ENCODE measurements around the gene ECT2L.
"Not testable (repeated sequence)": the region's sequence is repeated elsewhere in the genome, so short reads cannot be mapped to it uniquely, and the experiment has no call there.

ECT2L gene

DNA sequence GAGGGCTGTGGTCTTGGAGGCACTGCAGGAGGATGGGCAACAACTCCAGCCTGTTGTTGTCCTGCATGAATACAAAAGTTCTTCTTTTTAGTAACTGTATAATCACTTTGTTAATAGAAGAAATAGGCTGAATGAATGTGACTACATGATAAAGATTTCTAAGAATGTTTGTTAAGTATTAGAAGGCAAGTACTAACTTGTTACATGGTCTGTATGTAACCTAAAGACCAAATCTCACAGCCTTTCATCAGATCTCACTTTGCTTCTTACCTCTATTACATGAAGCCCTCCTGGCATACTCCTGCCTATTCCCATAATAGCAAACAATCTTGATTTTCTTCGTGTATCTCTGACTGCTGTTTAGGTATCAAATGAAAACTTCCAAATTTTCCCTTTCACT lies 118.8 kb downstream of the ECT2L start:
- intact Hi-C loops (cut with DNase I; ENCODE audit: low total_unique reads), result no loop called here

DNA sequence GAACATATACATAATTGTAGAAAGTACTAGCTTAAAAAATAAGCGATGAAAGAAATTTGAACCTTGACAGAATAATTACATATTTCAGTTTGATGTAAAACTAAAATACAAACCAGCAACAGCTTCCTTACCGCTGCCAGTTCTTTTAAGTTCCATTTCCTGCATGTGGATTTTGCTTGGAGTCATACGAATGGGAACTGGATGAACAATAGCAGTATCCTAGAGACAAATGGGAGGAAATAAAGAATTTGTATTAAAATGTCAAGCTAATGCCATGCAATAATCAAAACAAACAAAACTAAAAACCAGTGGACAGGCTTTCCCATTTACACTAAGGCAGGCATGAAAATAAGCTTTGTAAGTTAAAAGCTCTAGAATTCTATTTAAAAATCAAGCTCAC lies 125.0 kb downstream of the ECT2L start:
- TF ChIP-seq, protein P1, sequence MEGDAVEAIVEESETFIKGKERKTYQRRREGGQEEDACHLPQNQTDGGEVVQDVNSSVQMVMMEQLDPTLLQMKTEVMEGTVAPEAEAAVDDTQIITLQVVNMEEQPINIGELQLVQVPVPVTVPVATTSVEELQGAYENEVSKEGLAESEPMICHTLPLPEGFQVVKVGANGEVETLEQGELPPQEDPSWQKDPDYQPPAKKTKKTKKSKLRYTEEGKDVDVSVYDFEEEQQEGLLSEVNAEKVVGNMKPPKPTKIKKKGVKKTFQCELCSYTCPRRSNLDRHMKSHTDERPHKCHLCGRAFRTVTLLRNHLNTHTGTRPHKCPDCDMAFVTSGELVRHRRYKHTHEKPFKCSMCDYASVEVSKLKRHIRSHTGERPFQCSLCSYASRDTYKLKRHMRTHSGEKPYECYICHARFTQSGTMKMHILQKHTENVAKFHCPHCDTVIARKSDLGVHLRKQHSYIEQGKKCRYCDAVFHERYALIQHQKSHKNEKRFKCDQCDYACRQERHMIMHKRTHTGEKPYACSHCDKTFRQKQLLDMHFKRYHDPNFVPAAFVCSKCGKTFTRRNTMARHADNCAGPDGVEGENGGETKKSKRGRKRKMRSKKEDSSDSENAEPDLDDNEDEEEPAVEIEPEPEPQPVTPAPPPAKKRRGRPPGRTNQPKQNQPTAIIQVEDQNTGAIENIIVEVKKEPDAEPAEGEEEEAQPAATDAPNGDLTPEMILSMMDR (IDR thresholded peaks at IDR 0.05), result no peak
- no peaks in the 10 kb centered on the region for H3K9me3 ChIP-seq
- peaks cover 8 to 50% (median 13%) of the 10 kb centered on the region in 3 donors for H3K36me3 ChIP-seq
- no peaks in the 10 kb centered on the region for H3K27me3 ChIP-seq
- H3K4me1 ChIP-seq, result no peaks in the 10 kb centered on the region
- H3K27ac ChIP-seq, result no peak overlapping the region
- DNase-seq, result no peak
- no peak overlapping the region for H3K4me3 ChIP-seq
- intact Hi-C loops (cut with DNase I; ENCODE audit: low total_unique reads), result no loop called here

More for the DNA sequence above, 118.8 kb downstream of the ECT2L start:
- no peaks in the 10 kb centered on the region for H3K4me1 ChIP-seq
- DNase-seq, result no peak
- TF ChIP-seq, protein P1 (IDR thresholded peaks at IDR 0.05), result no peak
- H3K27ac ChIP-seq, result no peak overlapping the region
- H3K9me3 ChIP-seq, result no peaks in the 10 kb centered on the region
- H3K4me3 ChIP-seq, result no peak overlapping the region
- peaks cover 40 to 90% (median 49%) of the 10 kb centered on the region in 3 donors for H3K36me3 ChIP-seq
- H3K27me3 ChIP-seq, result no peaks in the 10 kb centered on the region

- TF ChIP-seq, protein P1 (IDR thresholded peaks at IDR 0.05), result no peak
- no peaks in the 10 kb centered on the region for H3K9me3 ChIP-seq
- DNase-seq, result no peak
- H3K27me3 ChIP-seq, result no peaks in the 10 kb centered on the region
- H3K36me3 ChIP-seq, result peaks cover 14 to 37% (median 17%) of the 10 kb centered on the region in 3 donors
- H3K4me1 ChIP-seq, result no peaks in the 10 kb centered on the region
- no peak overlapping the region for H3K27ac ChIP-seq
- intact Hi-C loops (cut with DNase I; ENCODE audit: low total_unique reads), result no loop called here
- no peak overlapping the region for H3K4me3 ChIP-seq
These were observed 127.7 kb downstream of the ECT2L start for GRCh38 chr6:138923561-138923960.

DNA sequence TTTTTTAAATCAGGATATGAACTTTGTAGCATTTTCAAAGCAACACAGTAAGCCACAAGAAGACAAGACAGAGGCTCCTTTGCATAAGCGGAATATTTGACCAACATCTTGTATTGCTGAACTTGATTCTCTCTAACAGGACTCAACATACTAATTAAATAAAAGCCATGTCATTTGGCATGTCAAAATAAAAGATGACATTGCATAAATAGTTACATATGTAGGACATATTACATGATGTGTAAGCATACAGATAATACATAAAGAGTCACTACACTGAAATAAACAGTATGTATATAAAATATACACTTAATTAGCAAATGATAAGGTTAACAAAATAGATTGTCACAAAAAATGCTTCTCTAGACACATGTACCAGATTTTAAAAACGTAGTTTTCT lies 129.9 kb downstream of the ECT2L start:
- TF ChIP-seq, protein P1 (IDR thresholded peaks at IDR 0.05), result no peak
- no peaks in the 10 kb centered on the region for H3K9me3 ChIP-seq
- intact Hi-C loops (cut with DNase I; ENCODE audit: low total_unique reads), result no loop called here
- peaks cover 5 to 24% (median 6%) of the 10 kb centered on the region in 3 donors for H3K36me3 ChIP-seq
- no peak overlapping the region for H3K4me3 ChIP-seq
- no peaks in the 10 kb centered on the region for H3K27me3 ChIP-seq
- no peak for DNase-seq
- no peaks in the 10 kb centered on the region for H3K4me1 ChIP-seq
- no peak overlapping the region for H3K27ac ChIP-seq

DNA sequence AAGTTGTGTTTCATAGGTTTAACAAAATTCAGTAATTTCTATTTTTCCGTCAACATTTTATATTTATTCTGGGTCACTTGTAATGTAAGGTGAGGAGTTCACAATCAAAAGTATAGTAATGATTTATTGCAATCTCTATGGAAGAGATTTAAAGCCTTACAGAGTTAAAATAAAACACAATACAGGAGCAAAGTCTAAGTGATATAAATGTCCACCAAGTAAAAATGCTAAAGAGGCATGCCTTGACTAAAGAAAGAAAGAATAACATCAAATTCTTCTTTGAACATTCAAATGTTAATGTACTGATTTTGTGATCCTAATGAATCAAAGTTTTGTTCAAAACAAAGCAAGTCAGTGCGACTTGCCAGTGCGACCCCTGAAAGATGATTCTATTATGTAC lies 130.7 kb downstream of the ECT2L start:
- DNase-seq, result no peak
- Histone ChIP-seq H3K9me3 (no peaks in the 10 kb centered on the region), H3K4me3 (no peak overlapping the region), H3K36me3 (peaks cover 4 to 21% (median 6%) of the 10 kb centered on the region in 3 donors), H3K4me1 (no peaks in the 10 kb centered on the region), H3K27ac (no peak overlapping the region), H3K27me3 (no peaks in the 10 kb centered on the region)
- intact Hi-C loops (cut with DNase I; ENCODE audit: low total_unique reads), result no loop called here
- TF ChIP-seq, protein P1 (IDR thresholded peaks at IDR 0.05), result no peak

DNA sequence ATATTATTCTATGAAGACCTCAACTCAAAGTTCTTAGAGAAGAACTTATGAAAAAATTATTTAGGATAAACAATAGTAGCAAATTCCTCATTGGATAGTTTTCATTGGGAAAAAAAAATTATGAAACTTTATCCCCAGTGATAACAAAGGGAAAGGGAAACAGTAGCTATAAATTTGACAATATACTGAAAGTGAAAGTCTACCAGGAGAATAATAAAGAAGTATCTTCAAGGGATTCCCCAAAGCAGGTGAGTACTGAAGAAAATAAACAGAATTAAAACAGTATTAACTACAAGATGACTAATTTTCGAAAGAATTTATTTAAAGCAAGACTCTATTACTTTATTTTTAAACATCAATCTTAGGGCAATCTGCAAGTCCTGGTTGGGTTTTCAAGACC lies 135.8 kb downstream of the ECT2L start:
- Histone ChIP-seq H3K4me3 (no peak overlapping the region), H3K27ac (no peak overlapping the region), H3K36me3 (peaks cover 9 to 15% (median 10%) of the 10 kb centered on the region in 3 donors), H3K9me3 (no peaks in the 10 kb centered on the region), H3K4me1 (no peaks in the 10 kb centered on the region), H3K27me3 (no peaks in the 10 kb centered on the region)
- no peak for DNase-seq
- intact Hi-C loops (cut with DNase I; ENCODE audit: low total_unique reads), result no loop called here
- TF ChIP-seq, protein P1 (IDR thresholded peaks at IDR 0.05), result no peak

DNA sequence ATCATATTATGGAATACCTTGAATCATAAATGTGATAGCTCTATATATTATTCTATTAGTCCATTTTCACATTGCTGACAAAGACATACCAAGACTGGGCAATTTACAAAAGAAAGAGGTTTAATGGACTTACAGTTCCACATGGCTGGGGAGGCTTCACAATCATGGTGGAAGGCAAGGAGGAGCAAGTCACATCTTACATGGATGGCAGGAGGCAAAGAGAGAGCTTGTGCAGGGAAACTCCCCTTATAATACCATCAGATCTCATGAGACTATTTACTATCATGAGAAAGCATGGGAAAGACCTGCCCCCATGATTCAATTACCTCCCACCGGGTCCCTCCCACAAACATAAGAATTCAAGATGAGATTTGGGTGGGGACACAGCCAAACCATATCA lies 141.0 kb downstream of the ECT2L start:
- DNase-seq; H3K4me3 ChIP-seq; intact Hi-C loops (cut with DNase I; ENCODE audit: low total_unique reads): not testable (repeated sequence)

More for the DNA sequence above, 141.0 kb downstream of the ECT2L start:
- H3K27ac ChIP-seq, H3K9me3 ChIP-seq, H3K27me3 ChIP-seq, H3K4me1 ChIP-seq: not testable (repeated sequence)
- peaks cover 16 to 31% (median 20%) of the 10 kb centered on the region in 3 donors for H3K36me3 ChIP-seq

All from tibial artery (tissue), 4 donors.